Activated CD8-positive, alpha-beta T cell treated with anti-CD3 and anti-CD28 coated beads for 36 hours (primary cell): ENCODE measurements around the gene TCN2. TPM values are rescaled to one million over a fixed set of nuclear protein-coding genes. Genes with fewer than 3 reads are reported as not detected.

Source experiments
- ATAC-seq: fragments of 200-7000 bp; cut with Tn5 transposase; one replicate; pipeline ENCODE4 v1.10.0; 2021; ENCODE audit warnings: mild to moderate bottlenecking, moderate library complexity
- CTCF ChIA-PET: fragments of 350-600 bp; sonication (Branson Sonifier 250); formaldehyde crosslinking; loops from one replicate; lab custom pipeline; 2021; ENCODE audit warnings: antibody characterized with exemption; lab: Charles Lee
- POLR2A ChIA-PET: fragments of 350-600 bp; sonication (Branson Sonifier 250); formaldehyde crosslinking; loops from one replicate; lab custom pipeline; 2021; ENCODE audit warnings: antibody characterized with exemption; lab: Charles Lee
- DNase-seq: peaks from one replicate; pipeline ENCODE4 v3.0.0-alpha.2; 2020
- H3K27ac Mint-ChIP-seq: one replicate; pipeline ENCODE4 v1.8.0; 2021; ENCODE audit warnings: mild to moderate bottlenecking, mixed read lengths
- H3K27me3 Mint-ChIP-seq: one replicate; pipeline ENCODE4 v1.8.0; 2021; ENCODE audit warnings: mixed read lengths
- H3K36me3 Mint-ChIP-seq: one replicate; pipeline ENCODE4 v1.8.0; 2021; ENCODE audit warnings: low read depth, mixed read lengths
- H3K4me1 Mint-ChIP-seq: one replicate; pipeline ENCODE4 v1.8.0; 2021; ENCODE audit warnings: low read depth, mixed read lengths
- H3K4me3 Mint-ChIP-seq: one replicate; pipeline ENCODE4 v1.8.0; 2021; ENCODE audit warnings: mild to moderate bottlenecking, moderate library complexity, mixed read lengths
- H3K9me3 Mint-ChIP-seq: one replicate; pipeline ENCODE4 v1.8.0; 2021; ENCODE audit warnings: mixed read lengths
- intact Hi-C: fragments of 100-400 bp; cut with micrococcal nuclease; formaldehyde crosslinking; loops from one replicate; pipeline ENCODE4 v1.10.0; 2022
- total RNA-seq, 2 experiments: library from RNA; stranded (reverse); gene quantifications; one replicate each; pipeline ENCODE4 v1.2.3, GENCODE V29; 2021
- TF ChIP-seq, protein P1 (sequence below): fragments of 200-600 bp; IDR thresholded peaks from one replicate; pipeline ENCODE4 v1.8.0; 2022; ENCODE audit warnings: antibody characterized with exemption, mild to moderate bottlenecking

The TCN2 gene
- total RNA-seq, 2 experiments from 2014 or later, result 0.16 TPM; not detected in 1

DNA sequence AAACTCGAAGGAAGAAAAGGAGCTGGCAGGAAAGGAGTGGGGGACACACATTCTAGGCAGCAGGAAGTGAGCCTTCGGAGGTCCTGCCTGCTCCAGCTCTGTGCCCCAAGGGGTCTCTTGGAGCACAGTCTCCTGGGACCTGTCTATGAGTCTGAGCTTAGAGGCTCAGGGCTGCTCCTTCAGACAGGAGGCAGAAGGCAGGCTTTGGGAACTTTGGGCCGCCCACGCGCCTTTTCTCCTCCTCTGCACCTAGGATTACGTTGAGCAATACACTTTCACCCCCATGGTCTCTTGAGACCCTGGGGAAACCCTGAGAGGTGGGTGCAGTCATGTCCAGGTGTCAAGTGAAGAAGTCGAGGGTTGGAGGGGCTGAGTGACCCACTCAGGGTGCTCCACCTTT is 965 bp downstream of the TCN2 start:
- TF ChIP-seq, protein P1, sequence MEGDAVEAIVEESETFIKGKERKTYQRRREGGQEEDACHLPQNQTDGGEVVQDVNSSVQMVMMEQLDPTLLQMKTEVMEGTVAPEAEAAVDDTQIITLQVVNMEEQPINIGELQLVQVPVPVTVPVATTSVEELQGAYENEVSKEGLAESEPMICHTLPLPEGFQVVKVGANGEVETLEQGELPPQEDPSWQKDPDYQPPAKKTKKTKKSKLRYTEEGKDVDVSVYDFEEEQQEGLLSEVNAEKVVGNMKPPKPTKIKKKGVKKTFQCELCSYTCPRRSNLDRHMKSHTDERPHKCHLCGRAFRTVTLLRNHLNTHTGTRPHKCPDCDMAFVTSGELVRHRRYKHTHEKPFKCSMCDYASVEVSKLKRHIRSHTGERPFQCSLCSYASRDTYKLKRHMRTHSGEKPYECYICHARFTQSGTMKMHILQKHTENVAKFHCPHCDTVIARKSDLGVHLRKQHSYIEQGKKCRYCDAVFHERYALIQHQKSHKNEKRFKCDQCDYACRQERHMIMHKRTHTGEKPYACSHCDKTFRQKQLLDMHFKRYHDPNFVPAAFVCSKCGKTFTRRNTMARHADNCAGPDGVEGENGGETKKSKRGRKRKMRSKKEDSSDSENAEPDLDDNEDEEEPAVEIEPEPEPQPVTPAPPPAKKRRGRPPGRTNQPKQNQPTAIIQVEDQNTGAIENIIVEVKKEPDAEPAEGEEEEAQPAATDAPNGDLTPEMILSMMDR, result no peak
- ATAC-seq (no peak), DNase-seq (no peak)
- no peaks in the 10 kb centered on the region for H3K27me3 Mint-ChIP-seq
- no peaks in the 10 kb centered on the region for H3K36me3 Mint-ChIP-seq
- ChIA-PET CTCF (interaction anchor here (1.0 to 2.9 kb wide), 4 partner anchors 12 to 147 kb away, joined by 3 to 19 read pairs (median 6); partner anchors contain the start of genes PES1 and SLC35E4), POLR2A (interaction anchor here (0.6 to 1.9 kb wide), 4 partner anchors 13 to 147 kb away, joined by 3 to 6 read pairs (median 4); partner anchors contain the start of gene PES1)
- intact Hi-C loops, result no loop called here
- no peak overlapping the region for H3K27ac Mint-ChIP-seq
- H3K4me3 Mint-ChIP-seq, result no peak overlapping the region
- H3K4me1 Mint-ChIP-seq, result peaks cover 25% of the 10 kb centered on the region
- no peaks in the 10 kb centered on the region for H3K9me3 Mint-ChIP-seq

DNA sequence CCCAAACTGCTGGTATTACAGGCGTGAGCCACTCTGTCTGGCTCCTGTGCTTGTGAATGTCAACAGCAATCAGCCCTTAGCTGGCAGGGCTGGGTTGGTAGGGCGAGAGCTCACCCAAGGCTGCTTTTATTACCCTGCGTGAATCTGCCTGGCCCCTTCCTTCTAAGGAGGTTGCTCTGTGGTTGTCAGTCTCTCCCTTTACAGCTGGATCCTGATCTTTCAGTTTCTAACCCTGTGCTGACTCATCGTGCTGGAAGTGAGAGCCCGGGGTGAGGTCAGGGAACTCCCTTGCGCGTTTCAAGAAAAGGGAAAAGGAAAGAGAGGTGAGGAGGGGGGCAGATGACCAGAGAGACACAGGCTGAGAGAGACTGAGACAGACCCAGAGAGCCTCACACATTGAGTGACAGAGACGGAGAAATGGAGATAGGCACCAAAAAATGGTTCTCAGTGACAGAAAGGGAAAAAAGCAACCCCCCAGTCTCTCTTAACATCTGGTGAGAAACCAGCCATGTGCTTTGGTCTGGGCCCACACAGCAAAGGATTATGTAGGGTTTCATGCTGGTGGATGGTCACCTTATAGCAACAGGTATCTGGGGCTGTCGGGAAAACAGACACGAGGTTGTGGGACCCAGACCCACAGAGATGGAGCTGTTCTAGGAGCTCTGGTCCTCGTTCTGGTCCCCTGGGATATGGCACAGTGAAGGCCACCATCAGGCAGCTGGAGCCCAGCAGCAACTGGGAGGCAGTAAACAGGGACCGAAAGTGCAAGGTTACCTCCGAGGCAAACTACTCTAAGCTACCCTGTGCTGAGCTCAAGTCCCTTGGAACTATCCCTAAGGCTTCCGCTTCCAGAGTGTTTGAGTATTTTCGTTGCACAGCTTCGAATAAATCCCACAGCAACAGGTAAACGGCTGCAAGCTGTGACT is 2.5 kb downstream of the TCN2 start:
- CTCF ChIA-PET, result interaction anchor here (0.6 to 1.4 kb wide), 2 partner anchors 11 to 25 kb away, joined by 3 to 5 read pairs; partner anchors contain the start of gene SLC35E4
- H3K36me3 Mint-ChIP-seq, result no peaks in the 10 kb centered on the region
- H3K4me1 Mint-ChIP-seq, result peaks cover 25% of the 10 kb centered on the region
- no peaks in the 10 kb centered on the region for H3K9me3 Mint-ChIP-seq
- intact Hi-C loops, result no loop called here
- ATAC-seq (peak; percentile 62), DNase-seq (peak; percentile 51)
- H3K27me3 Mint-ChIP-seq, result no peaks in the 10 kb centered on the region
- POLR2A ChIA-PET, result interaction anchor here (0.6 to 1.5 kb wide), 3 partner anchors 11 to 19 kb away, joined by 3 to 4 read pairs (median 3); partner anchors contain the start of gene PES1
- no peak overlapping the region for H3K27ac Mint-ChIP-seq
- no peak overlapping the region for H3K4me3 Mint-ChIP-seq
- TF ChIP-seq, protein P1, result no peak

DNA sequence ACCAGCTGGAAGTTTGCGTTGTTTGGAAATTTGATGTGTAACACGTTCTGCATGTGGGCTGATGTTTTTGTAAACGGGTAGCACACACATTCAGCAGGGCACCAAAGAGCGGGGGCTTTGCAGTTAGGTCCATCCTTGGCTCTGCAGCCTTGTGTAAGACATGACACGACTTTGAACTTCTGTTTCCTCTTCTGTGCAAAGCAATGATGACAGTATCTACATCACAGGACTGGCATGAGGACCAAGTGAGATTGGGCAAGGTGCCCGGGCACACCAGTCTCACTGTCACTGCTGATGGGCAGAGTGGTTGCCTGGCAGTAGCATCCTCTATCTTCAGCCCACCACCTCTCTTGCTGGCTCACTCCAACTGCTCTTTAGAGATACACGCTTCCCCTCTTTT is 3.3 kb downstream of the TCN2 start:
- intact Hi-C loops, result no loop called here
- no peak for ATAC-seq
- Mint-ChIP-seq H3K36me3 (no peaks in the 10 kb centered on the region), H3K4me1 (peaks cover 25% of the 10 kb centered on the region), H3K27ac (no peak overlapping the region), H3K9me3 (no peaks in the 10 kb centered on the region), H3K4me3 (no peak overlapping the region), H3K27me3 (no peaks in the 10 kb centered on the region)
- TF ChIP-seq, protein P1, result no peak
- DNase-seq, result no peak
- CTCF ChIA-PET, result interaction anchor here (1.4 kb wide), 1 partner anchor 25 kb away, joined by 5 read pairs; the partner anchor contains the start of gene SLC35E4
- POLR2A ChIA-PET, result interaction anchor here (0.6 to 1.5 kb wide), 3 partner anchors 10 to 20 kb away, joined by 3 to 4 read pairs (median 3); partner anchors contain the start of gene PES1

DNA sequence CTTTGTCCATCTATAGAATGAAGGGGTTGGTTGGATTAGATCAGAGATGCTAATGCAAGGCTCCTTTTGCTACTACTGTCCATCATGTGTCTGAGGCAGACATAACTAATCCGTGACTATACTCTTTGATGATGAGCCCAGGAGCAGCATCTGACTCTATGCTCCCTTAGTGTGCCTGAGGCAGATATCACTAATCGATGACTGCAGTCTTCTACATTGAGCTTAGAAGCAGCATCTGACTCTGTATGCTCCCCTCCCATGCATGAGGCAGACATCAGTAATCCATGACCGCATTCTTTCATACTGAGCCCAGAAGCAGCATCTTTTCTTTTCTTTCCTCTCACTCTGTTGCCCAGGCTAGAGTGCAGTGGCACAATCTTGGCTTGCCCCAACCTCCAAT is 4.2 kb downstream of the TCN2 start:
- CTCF ChIA-PET, result interaction anchor here (1.0 kb wide), 1 partner anchor 23 kb away, joined by 3 read pairs; no protein-coding TSS in a partner anchor
- no peak overlapping the region for H3K4me3 Mint-ChIP-seq

More for the DNA sequence above, 4.2 kb downstream of the TCN2 start:
- Mint-ChIP-seq H3K4me1 (peaks cover 18% of the 10 kb centered on the region), H3K36me3 (no peaks in the 10 kb centered on the region), H3K27ac (no peak overlapping the region), H3K27me3 (no peaks in the 10 kb centered on the region), H3K9me3 (no peaks in the 10 kb centered on the region)
- intact Hi-C loops, result no loop called here
- ATAC-seq (no peak), DNase-seq (no peak)
- POLR2A ChIA-PET, result no interaction called here
- TF ChIP-seq, protein P1, result no peak
